ENCODE data around the gene TMEM109. TPM values are rescaled to one million over a fixed set of nuclear protein-coding genes. Genes with fewer than 3 reads are reported as not detected.

TMEM109 gene
- total and polyA plus RNA-seq, 2 of the 4 experiments (the other 2 are of a cell fraction), result 15.1 to 69.7 TPM

GRCh38 chr11:60970369-60970774, 56.4 kb downstream of the TMEM109 start:
- Histone ChIP-seq H2BK5ac (ENCODE audit: low read depth, low read length, poor library complexity, severe bottlenecking) (no peak overlapping the region), H3K79me1 (ENCODE audit: low read depth in 1 of 2, low read length in 2 of 2) (no peaks in the 10 kb centered on the region), H4K20me1 (ENCODE audit: insufficient read depth, low read length) (no peaks in the 10 kb centered on the region), H2AFZ (replicated peaks; ENCODE audit: low read length, poor library complexity) (no peak overlapping the region), H2BK120ac (ENCODE audit: low read depth, low read length) (no peak overlapping the region), H4K5ac (ENCODE audit: low read depth, low read length) (no peak overlapping the region), H3K9me1 (ENCODE audit: insufficient read depth, low read length) (no peaks in the 10 kb centered on the region; the same call in 1 of the 2 replicates), H2AK9ac (replicated peaks; ENCODE audit: low read depth, low read length, poor library complexity) (no peak overlapping the region), H3K4me2 (ENCODE audit: low read depth, low read length) (no peak overlapping the region), H4K91ac (ENCODE audit: insufficient read depth, low read depth, low read length) (no peak overlapping the region), H3K4ac (ENCODE audit: low read depth, low read length) (no peak overlapping the region), H3K18ac (ENCODE audit: low read depth, low read length) (no peak overlapping the region), H2BK20ac (ENCODE audit: low read depth, low read length) (no peak overlapping the region), H3K4me3 (ENCODE audit: insufficient read depth, low read depth, low read length) (no peak overlapping the region), H4K8ac (ENCODE audit: low read depth in 2 of 2, low read length in 2 of 2) (no peak overlapping the region), H3K9ac (ENCODE audit: low read depth, low read length) (no peak overlapping the region), H3K9me3 (ENCODE audit: control insufficient read depth, insufficient read depth, low read length) (no peaks in the 10 kb centered on the region; the same call in 1 of the 2 replicates), H2BK15ac (ENCODE audit: low read depth, low read length) (no peak overlapping the region), H3K27ac (ENCODE audit: insufficient read depth, low read length) (no peak overlapping the region), H3K4me1 (ENCODE audit: control insufficient read depth, insufficient read depth, low read length) (no peaks in the 10 kb centered on the region), H3K23ac (ENCODE audit: low read depth, low read length) (no peak overlapping the region), H2AK5ac (ENCODE audit: low read depth, low read length) (no peak overlapping the region), H3K36me3 (ENCODE audit: control insufficient read depth, insufficient read depth, low read length) (no peaks in the 10 kb centered on the region), H3K14ac (replicated peaks; ENCODE audit: low read depth, low read length) (no peak overlapping the region), H3K27me3 (ENCODE audit: control insufficient read depth, insufficient read depth, low read length) (peaks cover 45% of the 10 kb centered on the region), H3K56ac (ENCODE audit: extremely low read depth, insufficient read depth, low read length) (no peak overlapping the region)
- TF ChIP-seq ELK1 (IDR thresholded peaks at IDR 0.05; ENCODE audit: borderline replicate concordance, low read depth, low read length) (no peak), RCOR1 (IDR thresholded peaks at IDR 0.05; ENCODE audit: insufficient replicate concordance, low read length) (no peak), FOS (IDR thresholded peaks at IDR 0.05; ENCODE audit: low read depth, low read length) (no peak), SMC3 (IDR thresholded peaks at IDR 0.05; ENCODE audit: low read depth, low read length) (peak; percentile 90), NFE2L2 (IDR thresholded peaks at IDR 0.05; ENCODE audit: low read depth, low read length) (no peak), MXI1 (IDR thresholded peaks at IDR 0.05; ENCODE audit: borderline replicate concordance, low read depth, low read length) (no peak), MAZ (IDR thresholded peaks at IDR 0.05; ENCODE audit: borderline replicate concordance, low read depth, low read length) (no peak; the same call in 1 of the 2 replicates), CHD1 (IDR thresholded peaks at IDR 0.05; ENCODE audit: low read depth, low read length) (no peak), CTCF (conservative IDR thresholded peaks at IDR 0.05; ENCODE audit: low read depth, low read length) (peak; percentile 73), RAD21 (IDR thresholded peaks at IDR 0.05; ENCODE audit: low read length) (peak; percentile 72)
- POLR2A ChIA-PET (ENCODE audit: unreplicated experiment), result no interaction called here
- in situ Hi-C loops (cut with MboI; ENCODE audit: low sequenced_read_pairs) (no loop called here), dilution Hi-C loops (cut with HindIII; ENCODE audit: low sequenced_read_pairs, unreplicated experiment) (no loop called here), intact Hi-C loops (cut with micrococcal nuclease) (loop anchor here (1.0 to 2.0 kb wide), 3 partner anchors 158 to 217 kb away; no protein-coding TSS in a partner anchor)
- DNase-seq (peak; percentile 29), ATAC-seq (ENCODE audit: low read depth) (peak; percentile 97)
- no TSS peak for BruUV-seq (replicated peaks)
- 0% methylated on average over 1 of the region's 9 CpGs; no CpG with 5 or more reads in 1 of the 2 experiments for WGBS, 2 experiments (ENCODE audit: extremely low coverage in 2 of 2, insufficient read length in 1 of 2)
- CTCF ChIA-PET, result interaction anchor here (0.9 to 1.5 kb wide), 3 partner anchors 17 to 218 kb away, joined by 3 to 8 read pairs (median 3); no protein-coding TSS in a partner anchor
